GM12878 (cell line): ENCODE data around the gene PI4KA. TPM values are rescaled to one million over a fixed set of nuclear protein-coding genes. Genes with fewer than 3 reads are reported as not detected.

Source experiments
- ATAC-seq: fragments of 200-7000 bp; cut with Tn5 transposase; 3 replicates; pipeline ENCODE4 v1.9.1; 2020; ENCODE audit warnings: mild to moderate bottlenecking, moderate library complexity
- BruUV-seq: library from RNA; stranded (reverse); fragments of 400-500 nt; replicated peaks from 2 replicates; lab custom pipeline; 2021; lab: Mats Ljungman, UMichigan
- CTCF ChIA-PET: fragments of 300-600 bp; sonication (Branson Sonifier 250); formaldehyde crosslinking; extraction: SDS; loops from one replicate; lab custom pipeline; 2021; ENCODE audit warnings: inconsistent platforms; lab: Yijun Ruan, JAX
- POLR2A ChIA-PET: fragments of 350-600 bp; formaldehyde crosslinking; extraction: SDS; loops from one replicate; lab custom pipeline; 2021; ENCODE audit warnings: inconsistent platforms; lab: Charles Lee
- RAD21 ChIA-PET: fragments of 300-600 bp; sonication (Branson Sonifier 250); formaldehyde crosslinking; loops from one replicate; lab custom pipeline; 2023; ENCODE audit warnings: antibody characterized with exemption; ENCODE audit not compliant: unreplicated experiment; lab: Charles Lee
- SMC1A ChIA-PET: fragments of 300-600 bp; sonication (Branson Sonifier 250); formaldehyde crosslinking; loops from one replicate; lab custom pipeline; 2023; ENCODE audit not compliant: unreplicated experiment, uncharacterized antibody; lab: Charles Lee
- DNase-seq: peaks from one replicate; pipeline ENCODE4 v3.0.0-alpha.2; 2011; ENCODE audit warnings: low read depth, low spot score
- FAIRE-seq: peaks from 3 replicates; lab custom pipeline; 2011; peaks lifted over from hg19 to GRCh38; lab: Jason Lieb, UNC
- H2AFZ ChIP-seq: 2 replicates; pipeline ENCODE4 v1.6.0; 2011; ENCODE audit warnings: low read depth, low read length, control low read depth; ENCODE audit not compliant: control insufficient read depth
- H3K27ac ChIP-seq: 2 replicates; pipeline ENCODE4 v1.5.1; 2011; ENCODE audit warnings: control low read depth; ENCODE audit not compliant: control insufficient read depth, insufficient read depth
- H3K27me3 ChIP-seq, 2 experiments: replicated peaks in 1 of 2; 2 replicates each; pipeline versions ENCODE4 v1.6.0 to v1.6.1; 2011; ENCODE audit warnings: low read length in 1 of 2; ENCODE audit not compliant: control insufficient read depth in 2 of 2, insufficient read depth in 2 of 2
- H3K36me3 ChIP-seq, 2 experiments: 2 replicates each; pipeline ENCODE4 v1.5.1; 2011; ENCODE audit warnings: low read length in 1 of 2; ENCODE audit not compliant: control insufficient read depth in 2 of 2, insufficient read depth in 2 of 2
- H3K4me1 ChIP-seq: 2 replicates; pipeline ENCODE4 v1.6.1; 2011; ENCODE audit warnings: mild to moderate bottlenecking, low read length, moderate library complexity, mixed read lengths; ENCODE audit not compliant: control insufficient read depth, insufficient read depth
- H3K4me2 ChIP-seq: 2 replicates; pipeline ENCODE4 v1.6.0; 2011; ENCODE audit warnings: control low read depth; ENCODE audit not compliant: control insufficient read depth, insufficient read depth
- H3K4me3 ChIP-seq: fragments of 200-600 bp; sonication (generic); 2 replicates; pipeline ENCODE4 v1.5.1; 2016
- H3K79me2 ChIP-seq: 2 replicates; pipeline ENCODE4 v1.6.0; 2011; ENCODE audit warnings: low read length; ENCODE audit not compliant: control insufficient read depth, insufficient read depth
- H3K9ac ChIP-seq: 2 replicates; pipeline ENCODE4 v1.8.0; 2011; ENCODE audit warnings: low read length, control low read depth, mixed read lengths; ENCODE audit not compliant: control insufficient read depth, insufficient read depth
- H3K9me3 ChIP-seq: replicated peaks from 3 replicates; pipeline ENCODE4 v1.5.1; 2011; ENCODE audit warnings: mild to moderate bottlenecking, low read length; ENCODE audit not compliant: control insufficient read depth, insufficient read depth
- H4K20me1 ChIP-seq: 2 replicates; pipeline ENCODE4 v1.6.0; 2011; ENCODE audit not compliant: control insufficient read depth, insufficient read depth
- ASH2L ChIP-seq: fragments of 300-600, 200-600 bp; sonication (generic); IDR thresholded peaks from 2 replicates; pipeline ENCODE4 v1.6.1; 2017; ENCODE audit warnings: low read depth, mild to moderate bottlenecking, borderline replicate concordance
- ATF7 ChIP-seq: fragments of 450-650 bp; IDR thresholded peaks from 2 replicates; pipeline ENCODE4 v1.6.1; 2016; ENCODE audit warnings: low read depth, mild to moderate bottlenecking
- BCL3 ChIP-seq: IDR thresholded peaks from 2 replicates; pipeline ENCODE4 v1.6.1; 2011; ENCODE audit warnings: borderline replicate concordance, low read depth, mild to moderate bottlenecking, moderate library complexity, low read length; ENCODE audit not compliant: insufficient read depth, poor library complexity, severe bottlenecking
- BHLHE40 ChIP-seq, 2 experiments: fragments of 450-650 bp in 1 of 2; IDR thresholded peaks; 2 replicates each; pipeline ENCODE4 v1.6.1; 2011 to 2017; ENCODE audit warnings: low read depth in 2 of 2, borderline replicate concordance in 1 of 2, improper control_type of control experiment in 1 of 2, low read length in 1 of 2, mild to moderate bottlenecking in 1 of 2
- CREB1 ChIP-seq: IDR thresholded peaks from 2 replicates; pipeline ENCODE4 v1.6.1; 2012; ENCODE audit warnings: low read depth, mild to moderate bottlenecking, inconsistent platforms
- CTCF ChIP-seq, 3 experiments: IDR thresholded peaks in 2 of 3; conservative IDR thresholded peaks in 1 of 3; 2 replicates each; pipeline ENCODE4 v1.5.1; 2011; ENCODE audit warnings: low read depth in 3 of 3, low read length in 3 of 3, mild to moderate bottlenecking in 3 of 3, control low read depth in 2 of 3, moderate library complexity in 2 of 3, inconsistent platforms in 1 of 3, mixed read lengths in 1 of 3; ENCODE audit not compliant: control insufficient read depth in 2 of 3, insufficient read depth in 1 of 3; ENCODE audit errors: extremely low read depth in 1 of 3
- IKZF1 ChIP-seq: fragments of 450-650 bp; conservative IDR thresholded peaks from 2 replicates; pipeline ENCODE4 v1.6.1; 2017; ENCODE audit warnings: antibody characterized with exemption, mild to moderate bottlenecking
- IRF4 ChIP-seq: IDR thresholded peaks from 2 replicates; pipeline ENCODE4 v1.6.1; 2011; ENCODE audit warnings: low read depth, low read length
- MYB ChIP-seq: fragments of 150-350 bp; IDR thresholded peaks from 2 replicates; pipeline ENCODE4 v1.6.1; 2014; ENCODE audit warnings: mild to moderate bottlenecking, low read depth, low read length, borderline replicate concordance
- MYC ChIP-seq: IDR thresholded peaks from 2 replicates; pipeline ENCODE4 v1.6.1; 2011; ENCODE audit warnings: mild to moderate bottlenecking, low read length, moderate library complexity, inconsistent platforms; ENCODE audit not compliant: insufficient read depth, insufficient replicate concordance, insufficient read length, severe bottlenecking
- RB1 ChIP-seq: fragments of 450-650 bp; formaldehyde crosslinking; IDR thresholded peaks from 2 replicates; pipeline ENCODE4 v1.6.1; 2017; ENCODE audit warnings: mild to moderate bottlenecking, borderline replicate concordance
- SPI1 ChIP-seq: IDR thresholded peaks from 2 replicates; pipeline ENCODE4 v1.6.1; 2011; ENCODE audit warnings: low read depth, mild to moderate bottlenecking, low read length, moderate library complexity, borderline replicate concordance; ENCODE audit not compliant: insufficient read depth
- TCF12 ChIP-seq: IDR thresholded peaks from 2 replicates; pipeline ENCODE4 v1.6.1; 2011; ENCODE audit warnings: low read depth, mild to moderate bottlenecking, low read length
- ZNF217 ChIP-seq: fragments of 450-650 bp; IDR thresholded peaks from 2 replicates; pipeline ENCODE4 v1.6.1; 2017; ENCODE audit warnings: antibody characterized with exemption, mild to moderate bottlenecking
- WGBS: methylation state at CpG from one replicate; pipeline ENCODE4 v1.1.6; 2016; ENCODE audit warnings: low lambda C conversion rate; ENCODE audit not compliant: insufficient replicate concordance, insufficient coverage; ENCODE audit errors: missing lambda C conversion rate; 5-methylcytosine and 5-hydroxymethylcytosine counted together
- in situ Hi-C: fragments of 300-500 bp; cut with MboI; formaldehyde crosslinking; loops from 9 replicates; pipeline ENCODE4 v1.14.3; 2018; ENCODE audit warnings: mixed read lengths
- intact Hi-C: fragments of 100-400 bp; cut with micrococcal nuclease; formaldehyde crosslinking; loops from one replicate; pipeline ENCODE4 v1.14.2; 2022; ENCODE audit not compliant: unreplicated experiment
- polyA plus RNA-seq, 11 experiments: library from polyadenylated mRNA; depleted of rRNA in 4 of 11; unstranded in 6 of 11; stranded (reverse) in 5 of 11; fragments of >200 nt; fragmentation: Nextera tagmentation in 4 of 11; fragmentation: Illumina TruSeq in 1 of 11; extraction: Ambion mirVana in 4 of 11; extraction: Trizol in 1 of 11; gene quantifications; 1 replicate in 1 of 11; 2 replicates in 10 of 11; pipeline versions ENCODE4 v1.2.1 to v1.2.3, GENCODE V29; 2011 to 2016; ENCODE audit warnings: inconsistent platforms in 2 of 11, missing spikeins in 2 of 11, low read depth in 1 of 11
- total RNA-seq, 4 experiments: library from RNA; depleted of rRNA in 3 of 4; stranded (reverse); fragments of >200 nt in 3 of 4; fragmentation: Illumina TruSeq in 1 of 4; extraction: Trizol in 1 of 4; gene quantifications; 2 replicates each; pipeline versions ENCODE4 v1.2.1 to v1.2.3, GENCODE V29; 2013 to 2021

The PI4KA gene
- total and polyA plus RNA-seq, 10 of the 15 experiments (the other 5 are each of a cell fraction or from before 2014, with no cell fraction given) = 4.2 to 78.4 (median 42.1) TPM

GRCh38 chr22:20805972-20806471, 52.6 kb downstream of the PI4KA start:
- in situ Hi-C loops = no loop called here
- Histone ChIP-seq H4K20me1 (no peaks in the 10 kb centered on the region), H3K4me2 (no peak overlapping the region), H3K27me3 (no peaks in the 10 kb centered on the region), H3K27ac (no peak overlapping the region), H3K36me3 (peaks cover 11 to 22% of the 10 kb centered on the region in 2 experiments; a peak in 3 of 4 replicates), H2AFZ (no peak overlapping the region), H3K4me1 (no peaks in the 10 kb centered on the region), H3K79me2 (no peaks in the 10 kb centered on the region), H3K4me3 (no peak overlapping the region), H3K9me3 (no peaks in the 10 kb centered on the region), H3K9ac (no peak overlapping the region)
- BruUV-seq = no TSS peak
- 63% methylated on average over 3 of the region's 3 CpGs for WGBS
- DNase-seq = no peak
- intact Hi-C loops = no loop called here
- FAIRE-seq = no peak
- ChIA-PET SMC1A (no interaction called here), CTCF (no interaction called here), RAD21 (interaction anchor here (0.7 kb wide), 1 partner anchor 9 kb away, joined by 4 read pairs; no protein-coding TSS in a partner anchor), POLR2A (no interaction called here)
- TF ChIP-seq ASH2L (no peak), MYC (no peak), TCF12 (no peak), BHLHE40 (IDR thresholded peaks at IDR 0.05; ENCODE audit: borderline replicate concordance in 1 of 2, low read depth in 2 of 2, low read length in 1 of 2) (no peak), MYB (no peak), ATF7 (no peak)
- no peak for ATAC-seq

GRCh38 chr22:20804650-20805049, 54.0 kb downstream of the PI4KA start:
- CTCF ChIA-PET = interaction anchor here (0.8 to 1.0 kb wide), 3 partner anchors 27 to 178 kb away, joined by 3 read pairs; partner anchors contain the start of gene LZTR1
- RAD21 ChIA-PET = no interaction called here
- H3K36me3 ChIP-seq = peaks cover 12 to 22% of the 10 kb centered on the region in 2 experiments; a peak in 3 of 4 replicates
- no peak for FAIRE-seq
- intact Hi-C loops = no loop called here
- POLR2A ChIA-PET = no interaction called here
- in situ Hi-C loops = no loop called here
- SMC1A ChIA-PET = no interaction called here
- H3K9me3 ChIP-seq = no peaks in the 10 kb centered on the region
- H3K27me3 ChIP-seq = no peaks in the 10 kb centered on the region
- no peak overlapping the region for H3K4me3 ChIP-seq
- H3K9ac ChIP-seq = no peak overlapping the region
- ATAC-seq = no peak
- no TSS peak for BruUV-seq
- H4K20me1 ChIP-seq = no peaks in the 10 kb centered on the region
- H2AFZ ChIP-seq = no peak overlapping the region
- no peak for DNase-seq
- no peak overlapping the region for H3K27ac ChIP-seq
- 77% methylated on average over 6 of the region's 6 CpGs for WGBS
- no peak overlapping the region for H3K4me2 ChIP-seq
- no peaks in the 10 kb centered on the region for H3K79me2 ChIP-seq
- no peaks in the 10 kb centered on the region for H3K4me1 ChIP-seq
- no peak for TF ChIP-seq ZNF217
- TF ChIP-seq SPI1 = no peak
- no peak for TF ChIP-seq IKZF1
- TF ChIP-seq IRF4 = no peak
- TF ChIP-seq RB1 = no peak
- TF ChIP-seq CREB1 = no peak
- TF ChIP-seq CTCF (IDR thresholded peaks at IDR 0.05 in 2 of 3, conservative IDR thresholded peaks at IDR 0.05 in 1 of 3; ENCODE audit: control insufficient read depth in 2 of 3, extremely low read depth in 1 of 3, insufficient read depth in 1 of 3, low read depth in 3 of 3, low read length in 3 of 3) = no peak
- no peak for TF ChIP-seq BCL3
- no peak for TF ChIP-seq BHLHE40 (IDR thresholded peaks at IDR 0.05; ENCODE audit: borderline replicate concordance in 1 of 2, low read depth in 2 of 2, low read length in 1 of 2)
